Fibroblast of skin of scalp (primary cell): ENCODE measurements around the gene PLD2. TPM values are rescaled to one million over a fixed set of nuclear protein-coding genes. Genes with fewer than 3 reads are reported as not detected.

Experiments used
- DNase-seq: peaks from one replicate; pipeline ENCODE4 v3.0.0-alpha.2; 2013
- polyA plus RNA-seq, 2 experiments: library from polyadenylated mRNA; unstranded; fragments of 120-200 nt; gene quantifications; one replicate each; pipeline ENCODE4 v1.2.1, GENCODE V29; 2013; ENCODE audit not compliant: insufficient read length in 2 of 2

PLD2 gene
- 23.4 TPM for polyA plus RNA-seq (2013, experiment 1 of 2; ENCODE audit: insufficient read length)
- polyA plus RNA-seq (2013, experiment 2 of 2; ENCODE audit: insufficient read length), result 23.2 TPM

DNA sequence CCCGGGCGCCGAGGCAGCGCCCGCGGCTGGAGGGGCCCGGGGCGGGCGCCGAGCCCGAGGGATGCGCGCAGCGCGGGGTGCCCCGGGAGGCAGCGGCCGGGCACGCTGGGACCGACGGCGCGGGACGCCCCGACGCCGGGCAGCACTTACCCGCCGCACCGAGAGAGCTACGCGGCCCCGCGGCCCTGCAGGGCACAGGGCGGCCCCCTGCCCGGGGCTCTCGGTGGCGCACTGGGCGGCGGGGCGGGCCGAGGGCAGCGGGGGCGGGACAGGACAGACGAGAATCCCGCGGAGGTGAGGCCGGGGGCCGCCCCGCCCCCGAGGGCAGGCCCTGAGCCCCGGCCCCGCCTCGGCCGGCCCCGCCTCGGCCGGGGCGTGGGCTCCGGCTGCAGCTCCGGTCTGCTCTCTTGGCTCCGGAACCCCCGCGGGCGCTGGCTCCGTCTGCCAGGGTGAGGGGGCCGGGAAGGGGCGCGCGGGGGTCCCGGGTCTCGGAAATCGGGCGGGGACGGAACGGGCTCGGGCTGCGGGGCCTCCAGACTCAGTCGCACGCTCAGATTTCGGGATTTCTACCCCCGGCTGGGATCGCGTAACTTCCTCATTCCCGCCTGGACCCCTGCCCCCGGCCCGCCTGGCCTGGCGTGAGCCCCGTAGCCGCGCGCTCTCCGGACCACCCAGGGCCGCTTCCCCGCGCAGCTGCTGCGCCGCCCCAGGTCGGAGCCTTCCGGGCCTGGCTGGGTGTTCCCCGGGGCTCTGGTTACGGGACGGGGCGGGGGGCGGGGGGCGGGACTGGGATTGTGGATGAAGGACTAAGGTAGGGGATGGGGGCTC is at the start of gene PLD2:
PLD2 (plus strand) TSS at position 376 of the 828 bp plus-strand sequence. CDS start 621 bp downstream, outside the sequence.
- DNase-seq, result peak; percentile 83

- DNase-seq, result no peak
These were observed 47.1 kb upstream of the PLD2 start for GRCh38 chr17:4759776-4760236.

DNA sequence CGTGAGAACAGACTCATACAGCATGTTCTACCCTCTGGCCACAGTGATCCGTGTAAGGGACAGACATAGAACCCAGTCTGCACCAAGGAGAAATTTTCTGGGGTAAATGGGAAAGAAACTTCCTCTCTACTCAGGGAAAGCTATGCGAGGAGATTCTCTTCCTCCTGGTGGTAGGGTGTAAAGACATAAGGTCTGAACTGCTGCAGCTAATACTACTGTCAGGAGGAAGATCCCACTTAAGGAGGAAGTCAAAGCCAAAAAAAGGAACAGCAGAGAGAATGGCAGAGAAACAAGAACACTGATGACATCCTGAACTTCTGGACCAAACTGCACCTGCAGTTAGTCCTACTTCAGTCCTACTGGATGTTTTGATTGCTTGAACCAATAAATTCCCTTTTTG is 42.4 kb upstream of the PLD2 start:
- no peak for DNase-seq

- no peak for DNase-seq
These were observed 40.8 kb upstream of the PLD2 start for GRCh38 chr17:4766201-4766600.

GRCh38 chr17:4766723-4767122 is 40.2 kb upstream of the PLD2 start:
- DNase-seq, result no peak

GRCh38 chr17:4768298-4768697 is 38.7 kb upstream of the PLD2 start:
- no peak for DNase-seq

GRCh38 chr17:4769628-4770027 is 37.3 kb upstream of the PLD2 start:
- DNase-seq, result no peak

DNA sequence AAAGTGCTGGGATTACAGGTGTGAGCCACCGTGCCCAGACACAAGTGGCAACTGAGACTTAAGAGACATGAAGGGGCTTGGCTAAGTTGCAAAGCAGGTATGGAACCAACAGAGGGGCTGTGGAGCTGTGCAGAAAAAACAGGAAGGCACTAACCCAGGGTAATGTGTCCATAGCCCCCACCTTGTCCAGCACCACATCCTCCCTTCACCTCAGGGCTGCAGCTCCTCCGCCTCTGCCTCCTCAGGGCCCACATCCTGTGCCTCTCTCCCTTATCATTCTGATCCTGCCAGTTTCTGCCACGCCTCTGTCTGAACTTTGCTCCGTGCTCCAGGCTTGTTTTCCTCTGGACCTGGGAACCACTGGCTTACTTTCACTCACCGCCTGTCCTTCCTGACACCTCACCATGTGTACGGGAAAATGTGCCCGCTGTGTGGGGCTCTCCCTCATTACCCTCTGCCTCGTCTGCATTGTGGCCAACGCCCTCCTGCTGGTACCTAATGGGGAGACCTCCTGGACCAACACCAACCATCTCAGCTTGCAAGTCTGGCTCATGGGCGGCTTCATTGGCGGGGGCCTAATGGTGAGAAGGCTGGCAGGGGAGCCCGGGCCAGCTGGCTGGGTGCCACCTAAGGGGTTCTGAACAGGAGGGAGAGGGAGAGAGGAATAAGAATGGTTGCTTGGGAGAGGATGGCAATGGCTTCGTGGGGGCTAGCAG is 35.3 kb upstream of the PLD2 start, which contains the start of gene TM4SF5:
TM4SF5 (plus strand) TSS at position 368 of the 716 bp plus-strand sequence; CDS start at position 405, 37 bp downstream.
- DNase-seq, result no peak

DNA sequence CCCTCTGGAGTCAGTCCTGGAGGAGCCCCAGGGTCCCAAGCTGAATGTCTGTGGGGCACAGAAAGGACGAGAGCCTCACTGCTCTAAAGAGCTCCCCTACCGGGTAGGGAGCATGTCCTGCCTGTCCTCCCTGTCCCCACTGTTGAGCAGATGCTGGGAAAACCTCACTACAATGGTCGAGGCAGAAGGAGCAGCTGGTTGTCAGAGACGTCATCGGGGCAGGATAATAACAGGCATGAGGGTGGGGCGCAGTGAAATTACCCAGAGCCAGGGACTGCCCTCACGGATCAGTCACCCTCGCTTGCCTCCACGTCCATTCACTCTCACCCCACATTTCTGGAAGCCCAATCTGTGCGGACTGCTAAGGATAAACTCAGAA is 34.7 kb upstream of the PLD2 start:
- DNase-seq, result no peak

GRCh38 chr17:4777969-4778760 is 28.8 kb upstream of the PLD2 start:
- no peak for DNase-seq

GRCh38 chr17:4780325-4780955 is 26.5 kb upstream of the PLD2 start:
- no peak for DNase-seq

GRCh38 chr17:4782652-4783051 is 24.3 kb upstream of the PLD2 start:
- DNase-seq, result no peak

DNA sequence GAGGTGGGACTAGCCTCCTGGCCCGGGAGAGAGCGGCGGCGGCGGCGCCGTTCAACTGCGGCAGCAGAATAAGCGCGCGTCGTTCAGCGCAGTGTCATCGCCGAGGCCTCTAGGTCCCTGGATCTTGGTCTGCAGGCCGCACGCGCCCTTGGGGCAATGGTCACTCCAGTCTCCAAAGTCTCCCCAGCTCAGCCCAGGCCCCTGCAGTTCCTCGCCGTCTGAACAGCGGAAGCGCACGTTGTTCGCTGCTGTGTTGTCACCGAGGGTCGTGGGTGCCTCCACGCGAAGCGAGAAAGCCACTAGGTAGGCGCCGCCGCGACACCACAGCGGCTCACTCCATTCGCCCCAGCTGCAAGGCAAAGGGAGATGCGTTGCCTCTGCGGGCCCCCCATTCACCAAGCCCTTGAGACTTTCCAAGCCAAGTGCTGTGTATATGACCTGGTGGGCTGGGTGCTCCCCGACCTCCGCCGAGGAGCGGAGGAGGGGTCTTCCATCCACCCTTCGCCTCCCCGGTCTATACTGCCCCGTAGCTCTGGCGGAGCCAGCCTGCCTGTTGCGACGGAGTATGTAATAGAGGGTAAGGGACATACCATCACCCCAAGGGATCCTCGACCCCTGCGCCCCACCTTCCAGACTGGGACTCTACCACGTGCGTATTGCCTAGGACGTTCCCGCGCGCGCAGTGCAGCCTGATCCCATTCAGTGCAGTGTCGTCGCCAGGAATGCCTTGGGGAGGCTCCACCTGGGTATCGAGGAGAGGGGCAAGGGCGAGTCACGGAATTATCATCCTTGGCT is 21.4 kb upstream of the PLD2 start:
- DNase-seq, result no peak

GRCh38 chr17:4786106-4786511 is 20.8 kb upstream of the PLD2 start, which contains the start of gene VMO1:
Gene VMO1 (minus strand): TSS chr17:4786364. CDS start chr17:4786352, 12 bp downstream.
- no peak for DNase-seq

GRCh38 chr17:4786516-4786915 is 20.4 kb upstream of the PLD2 start:
- DNase-seq, result no peak

DNA sequence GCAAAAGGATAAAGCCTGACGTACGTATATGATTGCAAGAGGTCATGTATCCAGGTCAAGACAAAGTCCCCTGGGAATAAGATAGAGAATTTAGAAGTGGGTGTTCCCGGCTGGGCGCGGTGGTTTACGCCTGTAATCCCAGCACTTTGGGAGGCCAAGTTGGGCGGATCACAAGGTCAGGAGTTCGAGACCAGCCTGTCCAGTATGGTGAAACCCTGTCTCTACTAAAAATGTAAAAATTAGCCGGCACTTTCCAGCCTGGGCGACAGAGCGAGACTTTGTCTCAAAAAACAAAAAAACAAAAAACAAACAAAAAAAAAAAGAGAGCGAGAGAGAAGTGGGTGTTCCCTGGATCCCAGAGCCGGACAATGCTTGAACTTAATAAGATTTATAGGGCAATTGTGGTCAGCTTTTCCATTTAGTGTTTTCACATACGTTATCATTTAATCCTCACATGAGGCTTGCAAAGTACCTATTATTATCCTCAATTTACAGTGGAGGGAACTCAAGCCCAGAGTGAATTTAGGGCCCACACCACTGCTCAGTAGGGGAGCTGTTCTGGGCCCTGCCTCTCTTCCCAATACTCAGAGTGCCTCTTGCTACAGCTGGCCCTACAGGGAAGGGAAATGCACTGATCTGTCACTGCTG is 18.7 kb upstream of the PLD2 start:
- no peak for DNase-seq

GRCh38 chr17:4788807-4789700 is 17.9 kb upstream of the PLD2 start, which contains the start of gene GLTPD2:
Gene GLTPD2 (plus strand): TSS chr17:4788964. CDS start chr17:4789012, 48 bp downstream.
- DNase-seq, result no peak

DNA sequence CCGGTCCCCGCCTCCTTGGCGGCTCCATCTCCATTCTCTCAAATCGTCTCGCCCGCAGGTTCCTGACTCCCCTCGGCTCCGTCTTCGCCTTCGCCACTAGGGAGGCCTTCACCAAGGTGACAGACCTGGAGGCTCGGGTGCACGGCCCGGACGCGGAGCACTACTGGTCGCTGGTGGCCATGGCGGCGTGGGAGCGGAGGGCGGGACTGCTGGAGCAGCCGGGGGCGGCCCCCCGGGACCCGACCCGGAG is 17.3 kb upstream of the PLD2 start:
- no peak for DNase-seq

- peak; percentile 85 for DNase-seq
These were observed 16.8 kb upstream of the PLD2 start for GRCh38 chr17:4789951-4790704.
